K562 (cell line): Measurements from ENCODE around the gene DLX3. TPM values are rescaled to one million over a fixed set of nuclear protein-coding genes. Genes with fewer than 3 reads are reported as not detected.

Experiments
- ATAC-seq: fragments of 200-7000 bp; cut with Tn5 transposase; 3 replicates; pipeline ENCODE4 v1.9.1; 2020; ENCODE audit warnings: moderate library complexity
- BruUV-seq: library from RNA; stranded (reverse); fragments of 400-500 nt; replicated peaks from 2 replicates; lab custom pipeline; 2021; lab: Mats Ljungman, UMichigan
- CTCF ChIA-PET: fragments of 300-600 bp; formaldehyde crosslinking; extraction: SDS; loops from one replicate; lab custom pipeline; 2021; ENCODE audit warnings: low intra/inter-chr PET ratio; lab: Yijun Ruan, JAX
- POLR2A ChIA-PET: fragments of 300-600, 350-650 bp; sonication (Branson Sonifier 250); formaldehyde crosslinking; extraction: SDS; loops from one replicate; lab custom pipeline; 2021; ENCODE audit warnings: antibody characterized with exemption, inconsistent platforms; lab: Yijun Ruan, JAX
- DNase-seq, 4 experiments: peaks; one replicate each; pipeline versions ENCODE4 v3.0.0 to v3.0.0-alpha.2; 2011 to 2018; ENCODE audit warnings: low spot score in 3 of 4, mixed read lengths in 3 of 4; ENCODE audit errors: extremely low read depth in 1 of 4
- FAIRE-seq: peaks from 2 replicates; lab custom pipeline; 2011; peaks lifted over from hg19 to GRCh38; lab: Jason Lieb, UNC
- H2AFZ ChIP-seq: 2 replicates; pipeline ENCODE4 v1.6.0; 2011; ENCODE audit warnings: low read depth, low read length, control low read depth, inconsistent platforms
- H3K27ac ChIP-seq: fragments of 200-600 bp; 3 replicates; pipeline ENCODE4 v1.8.0; 2011; ENCODE audit warnings: low read depth, mild to moderate bottlenecking, control low read depth, inconsistent platforms, low read length, moderate library complexity, mixed read lengths; ENCODE audit errors: extremely low read depth
- H3K27me3 ChIP-seq, 2 experiments: fragments of 300-600 bp in 1 of 2; 2 replicates in 1 of 2; 3 replicates in 1 of 2; pipeline versions ENCODE4 v1.6.0 to v1.8.0; 2011; ENCODE audit warnings: inconsistent platforms in 2 of 2, low read length in 2 of 2, mild to moderate bottlenecking in 1 of 2, mixed read lengths in 1 of 2, moderate library complexity in 1 of 2; ENCODE audit not compliant: control insufficient read depth in 2 of 2, insufficient read depth in 2 of 2
- H3K36me3 ChIP-seq: fragments of 300-600 bp; 3 replicates; pipeline ENCODE4 v1.8.0; 2011; ENCODE audit warnings: mild to moderate bottlenecking, low read length, inconsistent platforms; ENCODE audit not compliant: control insufficient read depth, insufficient read depth
- H3K4me1 ChIP-seq, 2 experiments: fragments of 200-600 bp in 1 of 2; replicated peaks in 1 of 2; 2 replicates in 1 of 2; 3 replicates in 1 of 2; pipeline versions ENCODE4 v1.5.1 to v1.8.0; 2011; ENCODE audit warnings: inconsistent platforms in 2 of 2, low read length in 2 of 2, mild to moderate bottlenecking in 1 of 2, mixed read lengths in 1 of 2, moderate library complexity in 1 of 2; ENCODE audit not compliant: control insufficient read depth in 2 of 2, insufficient read depth in 2 of 2
- H3K4me2 ChIP-seq: 2 replicates; pipeline ENCODE4 v1.6.1; 2011; ENCODE audit warnings: low read length, control low read depth, inconsistent platforms, mixed read lengths; ENCODE audit not compliant: insufficient read depth
- H3K4me3 ChIP-seq: fragments of 200-600 bp; sonication (generic), shearing (Covaris generic); 2 replicates; pipeline ENCODE4 v1.5.1; 2016; ENCODE audit warnings: control low read depth, inconsistent platforms
- H3K79me2 ChIP-seq: fragments of 200-600 bp; 3 replicates; pipeline ENCODE4 v1.8.0; 2011; ENCODE audit warnings: low read length, inconsistent platforms; ENCODE audit not compliant: control insufficient read depth, insufficient read depth
- H3K9ac ChIP-seq, 2 experiments: 2 replicates each; pipeline versions ENCODE4 v1.6.0 to v1.6.1; 2011; ENCODE audit warnings: low read depth in 2 of 2, low read length in 2 of 2, control low read depth in 1 of 2, inconsistent platforms in 1 of 2, mild to moderate bottlenecking in 1 of 2, mixed read lengths in 1 of 2; ENCODE audit not compliant: insufficient read depth in 1 of 2
- H3K9me1 ChIP-seq: one replicate; pipeline ENCODE4 v1.6.0; 2011; ENCODE audit warnings: inconsistent platforms, mild to moderate bottlenecking, low read length, moderate library complexity; ENCODE audit not compliant: control insufficient read depth, insufficient read depth
- H3K9me3 ChIP-seq: replicated peaks from 2 replicates; pipeline ENCODE4 v1.5.1; 2011; ENCODE audit warnings: low read depth, low read length, inconsistent platforms; ENCODE audit not compliant: control insufficient read depth, insufficient read depth
- H4K20me1 ChIP-seq: replicated peaks from 2 replicates; pipeline ENCODE4 v1.6.1; 2011; ENCODE audit warnings: low read length, inconsistent platforms, mixed read lengths; ENCODE audit not compliant: control insufficient read depth, insufficient read depth
- FOSL1 ChIP-seq: fragments of 200-800 bp; sonication (Bioruptor generic); conservative IDR thresholded peaks from 2 replicates; pipeline ENCODE4 v1.6.1; 2016; ENCODE audit warnings: missing genetic modification characterization, missing compliant biosample characterization
- FOXM1 ChIP-seq, 2 experiments: fragments of 450-650 bp in 1 of 2; sonication (generic) in 1 of 2; formaldehyde crosslinking in 1 of 2; IDR thresholded peaks; 2 replicates each; pipeline versions ENCODE4 v1.6.1 to v1.9.0; 2017 to 2022; ENCODE audit warnings: low read depth in 2 of 2, mild to moderate bottlenecking in 2 of 2, missing genetic modification reagents in 1 of 2, moderate library complexity in 1 of 2
- NCOA2 ChIP-seq, 2 experiments: fragments of 450-650 bp; IDR thresholded peaks; 2 replicates each; pipeline ENCODE4 v1.6.1; 2018; ENCODE audit warnings: mild to moderate bottlenecking in 2 of 2, moderate library complexity in 1 of 2; ENCODE audit not compliant: partially characterized antibody in 2 of 2
- NELFE ChIP-seq: IDR thresholded peaks from 2 replicates; pipeline ENCODE4 v1.6.1; 2011; ENCODE audit warnings: mild to moderate bottlenecking; ENCODE audit not compliant: insufficient read depth, insufficient read length
- PHF20 ChIP-seq: fragments of 450-650 bp; IDR thresholded peaks from 2 replicates; pipeline ENCODE4 v1.6.1; 2018; ENCODE audit not compliant: partially characterized antibody
- RBM34 ChIP-seq: fragments of 200-400 bp; formaldehyde crosslinking; IDR thresholded peaks from 2 replicates; pipeline ENCODE4 v1.6.1; 2018; ENCODE audit warnings: low read length, borderline replicate concordance; ENCODE audit not compliant: insufficient read depth
- REST ChIP-seq, 2 experiments: fragments of 450-650 bp; formaldehyde crosslinking in 1 of 2; IDR thresholded peaks; 2 replicates each; pipeline versions ENCODE4 v1.4.0 to v1.6.1; 2014 to 2020; ENCODE audit warnings: mild to moderate bottlenecking in 2 of 2, borderline replicate concordance in 1 of 2, low read depth in 1 of 2
- TAF7 ChIP-seq: fragments of 450-650 bp; IDR thresholded peaks from 2 replicates; pipeline ENCODE4 v1.6.1; 2016; ENCODE audit warnings: missing genetic modification characterization, missing compliant biosample characterization
- TCF7 ChIP-seq: sonication (generic); IDR thresholded peaks from 2 replicates; pipeline ENCODE4 v1.6.1; 2016; ENCODE audit warnings: antibody characterized with exemption, borderline replicate concordance
- TEAD1 ChIP-seq, 2 experiments: fragments of 450-650 bp in 1 of 2; sonication (generic) in 1 of 2; formaldehyde crosslinking; IDR thresholded peaks; 2 replicates each; pipeline versions ENCODE4 v1.4.0 to v1.8.0; 2020 to 2022; ENCODE audit warnings: mild to moderate bottlenecking in 2 of 2, missing genetic modification reagents in 1 of 2
- WGBS: fragments of 100-300 bp; shearing (Covaris generic); methylation state at CpG from one replicate; pipeline ENCODE4 v1.1.6; 2016; ENCODE audit warnings: low coverage, mixed read lengths; ENCODE audit not compliant: insufficient coverage; ENCODE audit errors: missing lambda C conversion rate; 5-methylcytosine and 5-hydroxymethylcytosine counted together
- in situ Hi-C: fragments of 300-500 bp; cut with MboI; formaldehyde crosslinking; loops from 4 replicates; pipeline ENCODE4 v1.15.0; 2018; ENCODE audit warnings: inconsistent platforms, mixed read lengths
- intact Hi-C: fragments of 100-400 bp; cut with micrococcal nuclease; formaldehyde crosslinking; loops from 2 replicates; pipeline ENCODE4 v1.14.2; 2022
- polyA plus RNA-seq, 8 experiments: library from polyadenylated mRNA; depleted of rRNA in 4 of 8; stranded (reverse) in 5 of 8; unstranded in 3 of 8; fragments of >200 nt; fragmentation: Nextera tagmentation in 2 of 8; fragmentation: Illumina TruSeq in 1 of 8; extraction: Ambion mirVana in 2 of 8; extraction: Trizol in 1 of 8; gene quantifications; 2 replicates each; pipeline versions ENCODE4 v1.2.1 to v1.2.3, GENCODE V29; 2011 to 2014; ENCODE audit warnings: inconsistent platforms in 1 of 8, missing spikeins in 1 of 8
- total RNA-seq, 7 experiments: library from RNA; depleted of rRNA in 6 of 7; stranded (reverse); fragments of >200 nt in 6 of 7; fragmentation: Illumina TruSeq in 2 of 7; extraction: Trizol in 2 of 7; gene quantifications; 2 replicates each; pipeline versions ENCODE4 v1.2.1 to v1.2.3, GENCODE V29; 2011 to 2021; ENCODE audit warnings: low replicate concordance in 1 of 7

Gene DLX3
- total and polyA plus RNA-seq, 9 of the 15 experiments (the other 6 are each of a cell fraction or from before 2014, with no cell fraction given), result not detected

GRCh38 chr17:50027172-50027880 lies 32.3 kb upstream of the DLX3 start (continued):
- no peak for TF ChIP-seq NELFE

- H3K27me3 ChIP-seq, result peaks cover 0 to 5% of the 10 kb centered on the region in 2 experiments; a peak in 1 of 5 replicates
- no peak overlapping the region for H2AFZ ChIP-seq
- no peak overlapping the region for H3K27ac ChIP-seq
- peaks cover 0 to 4% of the 10 kb centered on the region in 2 experiments; a peak in 2 of 5 replicates for H3K4me1 ChIP-seq
- 0 out of 2 replicates have a peak, but pooled peaks cover 4% of the 10 kb centered on the region for H4K20me1 ChIP-seq
- peak; percentile 73 to 78 (median 76) for DNase-seq
- H3K9me1 ChIP-seq, result no peaks in the 10 kb centered on the region
- BruUV-seq, result no TSS peak
- intact Hi-C loops (loop anchor here (1.0 to 2.0 kb wide), 2 partner anchors 52 to 60 kb away; no protein-coding TSS in a partner anchor), in situ Hi-C loops (no loop called here)
- POLR2A ChIA-PET, result interaction anchor here (0.6 kb wide), 1 partner anchor 74 kb away, joined by 3 read pairs; no protein-coding TSS in a partner anchor
- H3K4me2 ChIP-seq, result no peak overlapping the region
- WGBS, result 1% methylated on average over 6 of the region's 6 CpGs
- CTCF ChIA-PET, result interaction anchor here (0.5 to 3.4 kb wide), 6 partner anchors 27 to 520 kb away, joined by 3 to 35 read pairs (median 4); partner anchors contain the start of gene SPATA20
- peak; percentile 89 for ATAC-seq
- peaks cover 15% of the 10 kb centered on the region for H3K9me3 ChIP-seq
- no peaks in the 10 kb centered on the region for H3K79me2 ChIP-seq
- H3K9ac ChIP-seq, result no peak overlapping the region
- no peaks in the 10 kb centered on the region for H3K36me3 ChIP-seq
- FAIRE-seq, result peak; percentile 95
- no peak overlapping the region for H3K4me3 ChIP-seq
- TF ChIP-seq TCF7 (no peak), RBM34 (no peak), TEAD1 (CRISPR knock-in tag; IDR thresholded peaks at IDR 0.05) (0 out of 4 replicates have a peak, but pooled peaks of 1 of the 2 experiments have one; percentile 45), TAF7 (tag) (no peak), PHF20 (no peak), REST (IDR thresholded peaks at IDR 0.05; ENCODE audit: borderline replicate concordance) (peak; percentile 78), REST (CRISPR knock-in tag; IDR thresholded peaks at IDR 0.05; ENCODE audit: low read depth) (no peak), NCOA2 (IDR thresholded peaks at IDR 0.05; ENCODE audit: partially characterized antibody in 2 of 2) (no peak), FOXM1 (IDR thresholded peaks at IDR 0.05; ENCODE audit: low read depth) (no peak), FOXM1 (CRISPR knock-in tag; IDR thresholded peaks at IDR 0.05; ENCODE audit: low read depth) (no peak), FOSL1 (tag) (no peak)
These were observed 31.8 kb upstream of the DLX3 start for GRCh38 chr17:50026837-50027171.
